ENCODE measurements around the gene DYDC1. TPM values are rescaled to one million over a fixed set of nuclear protein-coding genes. Genes with fewer than 3 reads are reported as not detected.

DYDC1 gene
- total and polyA plus RNA-seq, 2 experiments from 2014 or later, result not detected

GRCh38 chr10:80288849-80289248, 67.7 kb downstream of the DYDC1 start:
- Histone ChIP-seq H3K79me2 (replicated peaks; ENCODE audit: insufficient read depth) (no peaks in the 10 kb centered on the region), H4K20me1 (replicated peaks; ENCODE audit: insufficient read depth) (no peaks in the 10 kb centered on the region), H2AFZ (no peak overlapping the region), H3K27ac (ENCODE audit: low read depth) (no peak overlapping the region), H3K4me2 (no peak overlapping the region), H3K9me2 (ENCODE audit: insufficient read depth) (peaks cover 5% of the 10 kb centered on the region; the same call in 1 of the 2 replicates), H3K27me3 (ENCODE audit: insufficient read depth) (no peaks in the 10 kb centered on the region), H3K4me1 (ENCODE audit: insufficient read depth) (0 out of 2 replicates have a peak, but pooled peaks cover 8% of the 10 kb centered on the region), H3K36me3 (ENCODE audit: insufficient read depth) (no peaks in the 10 kb centered on the region), H3F3A (replicated peaks; ENCODE audit: low read depth) (no peaks in the 10 kb centered on the region), H3K4me3 (0 out of 2 replicates have a peak overlapping the region, but pooled peaks have one; percentile 5)
- Mint-ChIP-seq H3K9me3 (no peaks in the 10 kb centered on the region), H3K36me3 (ENCODE audit: low read depth) (no peaks in the 10 kb centered on the region), H3K4me1 (peaks cover 9% of the 10 kb centered on the region), H3K4me3 (no peak overlapping the region), H3K27ac (no peak overlapping the region), H3K27me3 (ENCODE audit: insufficient read depth, low read depth, poor library complexity) (peaks cover 8% of the 10 kb centered on the region)
- TF ChIP-seq ZNF331 (CRISPR knock-in tag; IDR thresholded peaks at IDR 0.05; ENCODE audit: low read depth), result no peak
- TF ChIP-seq ZNF462 (CRISPR knock-in tag; IDR thresholded peaks at IDR 0.05), result no peak
- TF ChIP-seq EZH2phosphoT487 (IDR thresholded peaks at IDR 0.05; ENCODE audit: unreplicated experiment), result no peak
- TF ChIP-seq CTCF (conservative IDR thresholded peaks at IDR 0.05; ENCODE audit: low read depth in 2 of 2), result no peak
- no peak for TF ChIP-seq NANOG (IDR thresholded peaks at IDR 0.05; ENCODE audit: borderline replicate concordance)
- no peak for TF ChIP-seq CREB1 (CRISPR knock-in tag; IDR thresholded peaks at IDR 0.05; ENCODE audit: low read depth)
- no peak for TF ChIP-seq STAT1 (IDR thresholded peaks at IDR 0.05; ENCODE audit: unreplicated experiment)
- TF ChIP-seq ETS1 (IDR thresholded peaks at IDR 0.05), result no peak
- TF ChIP-seq EZH2 (IDR thresholded peaks at IDR 0.05; ENCODE audit: low read depth, unreplicated experiment), result no peak
- no peak for TF ChIP-seq REST (IDR thresholded peaks at IDR 0.05; ENCODE audit: unreplicated experiment)
- no peak for TF ChIP-seq JUNB (IDR thresholded peaks at IDR 0.05; ENCODE audit: unreplicated experiment)
- no peak for TF ChIP-seq ZNF114 (CRISPR knock-in tag; IDR thresholded peaks at IDR 0.05)
- no peak for TF ChIP-seq POLR2AphosphoS5 (IDR thresholded peaks at IDR 0.05; ENCODE audit: low read depth)
- DNase-seq (ENCODE audit: low spot score), result no peak
- ATAC-seq, result peak; percentile 19

All from GM23338 (cell line).